ENCODE data around the gene NOL3.

- TF ChIP-seq CREB1 (IDR thresholded peaks at IDR 0.05; ENCODE audit: low read depth) (no peak), EP300 (IDR thresholded peaks at IDR 0.05; ENCODE audit: borderline replicate concordance) (no peak)
Measured at GRCh38 chr16:67150833-67151396, 19.4 kb upstream of the NOL3 start, which contains the start of gene B3GNT9.
